UCSD-AML1 (cell line): ENCODE results near the gene KISS1.
A peak's percentile ranks its signal among the peaks of the same experiment; 100 is the strongest.

Experiments used
- DNase-seq: peaks from one replicate; lab custom pipeline; 2025; ENCODE audit not compliant: unreplicated experiment; lab: John Stamatoyannopoulos, UW

Gene KISS1

DNA sequence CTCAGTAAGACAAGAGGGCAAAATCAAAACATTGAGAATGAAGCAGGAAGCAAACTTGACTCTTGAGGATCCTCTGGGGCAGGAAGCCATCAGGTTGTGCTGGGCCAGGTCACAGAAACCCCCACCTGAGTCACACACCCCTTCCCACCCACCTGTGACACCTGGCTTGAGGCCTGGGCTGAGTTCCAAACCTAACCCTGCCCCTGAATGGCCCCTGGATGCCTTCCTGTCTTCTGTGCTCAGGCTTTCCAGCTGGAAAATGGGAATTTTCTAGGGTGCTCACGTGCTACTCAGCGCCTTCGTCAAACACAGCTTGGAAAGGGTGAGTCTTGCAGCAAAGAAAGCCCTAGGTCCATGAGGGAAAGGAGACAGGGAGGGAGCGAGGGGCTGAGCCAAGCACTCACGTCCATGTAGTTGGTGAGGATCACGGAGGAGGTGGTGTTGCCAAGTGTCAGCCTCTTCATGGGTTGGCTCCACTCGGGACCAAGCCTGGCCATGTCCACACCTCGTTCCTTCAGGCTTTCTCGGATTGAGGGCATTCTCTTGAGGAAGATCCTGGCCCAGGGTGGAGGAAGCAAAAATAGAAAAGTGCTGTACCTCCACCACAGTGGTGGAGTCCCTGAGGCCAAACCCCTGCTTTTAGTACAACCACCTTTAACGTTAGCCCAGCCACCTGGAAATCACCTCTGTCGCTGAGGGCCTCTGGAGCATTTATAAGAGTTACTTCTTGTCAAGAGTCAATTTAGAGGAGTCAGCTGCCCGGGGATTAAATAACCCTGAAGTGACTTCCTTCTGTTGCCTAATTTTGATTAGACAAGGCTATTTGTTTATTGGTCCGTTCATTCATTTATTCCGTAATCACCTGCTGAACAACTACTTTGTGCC, 34.4 kb downstream of the KISS1 start:
- DNase-seq: no peak

DNA sequence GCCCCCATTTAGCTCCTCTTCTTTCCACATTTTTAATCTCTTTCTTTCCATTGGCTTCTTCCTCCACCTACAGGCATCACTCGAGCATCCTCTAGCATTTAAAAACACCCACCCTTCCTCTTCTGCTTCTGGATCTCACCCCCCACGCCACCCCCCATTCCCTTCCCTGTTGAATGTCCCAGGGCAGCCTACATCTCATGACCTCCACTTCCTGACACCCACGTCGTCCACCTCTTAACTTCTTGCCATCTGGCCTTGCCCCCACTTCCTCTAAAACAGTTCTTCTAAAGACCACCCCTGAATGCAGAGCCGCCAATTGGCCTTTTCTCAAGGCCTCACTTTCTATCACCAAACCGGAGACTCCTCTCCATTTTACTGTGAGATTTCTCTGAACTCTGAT, 38.3 kb downstream of the KISS1 start:
- DNase-seq: no peak

DNA sequence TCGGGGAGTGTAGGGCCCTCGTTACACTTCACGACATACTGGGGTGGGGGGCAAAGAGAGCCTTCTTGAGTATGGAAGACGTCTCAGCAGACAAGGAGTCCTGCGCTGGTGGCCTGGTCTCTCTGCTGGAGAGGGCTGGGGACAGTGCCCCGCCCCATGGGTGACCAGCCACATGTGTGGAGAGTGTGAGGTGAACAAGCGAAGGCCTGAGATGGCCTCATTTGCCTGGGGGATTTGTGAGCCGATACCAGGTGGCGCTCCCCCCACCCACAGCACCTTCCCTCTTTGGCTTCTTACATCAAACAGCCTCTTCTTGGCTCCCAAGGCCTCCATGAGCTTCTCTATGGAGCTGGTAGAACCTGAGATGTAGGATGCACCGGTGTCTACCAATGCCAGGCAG, 40.4 kb downstream of the KISS1 start:
- DNase-seq: no peak

DNA sequence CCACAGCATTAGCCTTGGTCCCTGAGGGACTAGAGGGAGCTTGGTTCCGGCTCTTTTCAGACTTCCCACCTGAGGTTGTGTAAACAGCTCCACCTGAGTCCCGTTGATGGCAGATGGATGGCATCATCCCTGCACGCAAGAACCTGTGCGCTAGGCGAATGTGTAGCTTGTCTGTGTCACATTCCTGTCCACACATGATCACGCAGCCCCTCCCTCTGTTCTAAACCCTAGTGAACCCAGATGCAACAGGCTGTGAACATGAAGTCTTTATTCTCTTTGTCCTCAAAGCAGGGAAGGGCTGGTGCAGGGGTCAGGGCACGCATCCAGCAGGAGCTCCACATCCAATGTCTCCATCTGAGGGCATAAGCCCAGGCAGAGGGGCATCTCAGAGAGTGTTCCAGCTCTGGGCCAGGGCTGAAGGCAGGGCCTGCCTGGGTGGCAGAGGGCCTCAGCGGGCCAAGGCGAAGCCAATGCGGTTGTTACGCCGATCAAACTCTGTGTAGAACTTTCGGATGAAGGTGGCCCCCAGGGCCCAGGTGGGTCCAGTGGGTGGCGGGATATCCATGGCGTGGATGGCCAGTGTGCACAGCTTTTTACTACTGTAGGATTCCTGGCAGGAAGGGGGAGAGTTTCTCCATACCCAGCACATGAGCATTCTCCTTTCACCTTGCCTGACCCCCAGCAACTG, 41.6 kb downstream of the KISS1 start:
- DNase-seq: no peak

DNA sequence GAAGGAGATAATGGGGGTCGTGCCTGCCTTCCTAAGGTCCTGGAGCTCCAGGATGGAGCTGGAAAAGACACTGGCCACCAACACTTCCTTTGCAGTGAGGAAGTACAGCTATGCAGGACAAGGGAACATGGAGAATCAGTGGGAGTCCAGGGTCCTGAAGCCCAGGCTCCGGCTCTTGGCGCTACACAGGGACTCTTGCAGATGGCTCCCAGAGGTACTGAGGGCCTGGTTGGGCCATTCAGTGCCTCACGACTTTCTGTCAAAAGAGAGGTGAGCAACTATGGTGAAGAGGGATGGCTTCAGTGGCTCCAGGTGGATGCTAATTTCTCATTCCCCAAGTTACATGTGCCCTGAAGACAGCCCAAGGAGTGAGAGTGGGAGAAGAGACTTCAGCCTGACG, 42.6 kb downstream of the KISS1 start:
- no peak for DNase-seq

DNA sequence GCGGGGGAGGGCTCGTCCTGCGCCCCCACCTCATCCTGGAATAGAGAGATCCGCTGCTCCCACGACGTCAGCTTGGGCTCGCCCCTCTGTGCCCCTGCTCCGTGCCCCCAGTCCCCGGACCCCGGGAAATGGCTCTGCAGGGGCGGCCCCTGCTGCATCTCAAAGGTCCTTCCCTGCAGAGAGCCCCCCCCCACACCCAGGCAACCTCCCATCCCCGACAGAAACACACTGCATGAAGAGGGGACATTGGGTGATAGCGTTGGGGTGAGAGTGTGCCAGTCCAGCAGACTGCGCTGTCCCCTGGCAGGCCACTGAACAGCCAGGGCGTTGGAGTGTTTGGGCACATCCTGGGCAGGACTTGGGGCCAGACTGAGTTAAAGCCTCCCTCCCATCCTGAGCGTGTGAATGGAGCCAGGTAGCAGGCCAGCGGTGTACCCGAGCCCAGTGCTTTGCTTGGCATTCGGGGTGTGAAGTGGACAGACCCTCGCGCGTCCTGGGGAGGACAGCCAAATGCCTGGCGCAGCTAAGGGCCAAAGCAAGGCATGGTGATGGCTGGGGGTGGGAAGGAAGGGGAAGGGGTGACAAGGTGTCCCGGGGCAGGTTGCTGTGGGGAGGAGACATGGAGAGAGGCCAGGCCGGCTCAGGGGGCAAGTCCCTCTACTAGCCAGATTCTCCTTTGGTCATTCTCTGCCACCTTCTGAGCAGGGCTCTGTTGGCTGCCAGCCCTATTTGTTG, 43.8 kb downstream of the KISS1 start:
- no peak for DNase-seq

DNA sequence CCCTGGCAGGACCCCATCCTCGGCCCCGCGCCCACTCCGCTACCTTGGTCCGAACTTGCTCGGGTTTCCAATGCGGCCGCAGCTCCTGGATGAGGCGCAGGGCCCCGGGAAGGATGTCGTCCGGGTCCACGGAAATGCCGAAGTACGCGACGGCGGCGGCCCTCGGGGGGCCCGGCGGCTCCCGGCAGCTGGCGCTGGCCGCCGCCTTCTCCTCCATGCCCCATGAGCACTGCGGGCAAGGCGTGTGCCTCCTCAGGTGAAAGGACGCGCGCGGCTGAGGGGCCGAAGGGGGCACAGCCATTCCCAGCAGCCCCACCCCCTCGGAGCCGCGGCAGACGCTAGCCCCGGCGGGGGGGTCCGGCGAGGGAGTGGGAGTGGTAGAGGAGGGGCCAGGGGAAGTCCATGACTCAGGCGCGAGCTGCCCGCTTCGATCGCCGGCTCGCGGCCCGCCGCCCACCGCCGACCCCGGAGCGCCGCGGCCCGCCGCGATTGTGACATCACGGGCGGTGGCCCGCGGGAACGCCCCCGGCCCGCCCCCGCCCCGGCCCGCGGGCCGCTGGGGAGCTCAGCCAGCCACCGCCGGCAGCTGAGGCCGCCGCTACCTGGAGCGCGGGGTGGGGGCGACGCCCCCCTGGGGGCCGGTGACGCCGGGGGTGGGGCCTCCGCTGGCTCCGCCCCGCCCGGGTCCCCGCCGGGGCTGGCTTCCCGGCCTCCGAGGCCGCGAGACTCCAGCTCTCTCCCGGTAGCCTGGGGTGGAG, 44.6 kb downstream of the KISS1 start, which contains the start of gene ETNK2:
Gene ETNK2 (minus strand): TSS at position 493 of the 758 bp plus-strand sequence. CDS start 192 bp downstream, at position 301.
- DNase-seq: peak; percentile 45

DNA sequence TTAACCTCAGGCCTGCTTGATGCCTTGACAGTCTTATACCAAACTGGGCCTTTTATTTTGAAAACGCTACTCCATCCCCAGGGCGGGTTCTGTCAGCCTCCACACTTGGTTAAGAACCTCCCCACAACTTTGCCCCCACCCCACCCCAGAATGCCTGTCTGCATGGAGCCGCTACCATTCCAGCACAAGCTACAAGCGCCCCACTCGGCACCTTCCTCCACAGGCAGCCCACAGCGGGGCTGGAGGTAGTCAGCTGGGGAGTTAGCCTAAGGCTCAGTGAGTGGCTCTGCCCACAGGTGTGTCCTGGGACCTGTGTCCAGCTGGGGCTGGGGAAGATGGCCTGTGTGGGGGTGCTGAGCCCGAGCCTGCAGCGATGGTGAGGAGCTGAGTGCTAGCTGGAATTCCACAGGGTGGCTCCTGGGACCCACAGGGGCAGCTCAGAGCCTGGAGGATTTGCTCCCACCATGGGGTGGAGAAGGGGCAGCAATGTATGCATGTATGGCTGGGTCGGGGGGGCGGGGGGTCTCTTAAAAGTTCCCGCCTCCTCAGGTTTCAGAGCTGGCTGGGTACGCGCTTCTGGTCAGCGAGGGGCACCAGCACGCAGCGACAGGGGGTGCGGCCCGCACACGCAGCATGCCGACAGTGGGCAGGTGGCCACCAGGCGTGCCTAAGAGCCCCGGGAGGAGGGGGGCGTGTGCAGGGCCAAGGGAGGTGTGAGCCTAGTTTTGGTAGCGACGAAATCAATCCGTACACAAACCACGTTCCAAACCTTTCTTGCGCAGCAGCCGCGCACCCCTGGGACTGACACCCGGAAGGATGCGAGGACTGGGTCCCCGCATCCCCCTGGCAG, 45.4 kb downstream of the KISS1 start:
- DNase-seq: no peak

DNA sequence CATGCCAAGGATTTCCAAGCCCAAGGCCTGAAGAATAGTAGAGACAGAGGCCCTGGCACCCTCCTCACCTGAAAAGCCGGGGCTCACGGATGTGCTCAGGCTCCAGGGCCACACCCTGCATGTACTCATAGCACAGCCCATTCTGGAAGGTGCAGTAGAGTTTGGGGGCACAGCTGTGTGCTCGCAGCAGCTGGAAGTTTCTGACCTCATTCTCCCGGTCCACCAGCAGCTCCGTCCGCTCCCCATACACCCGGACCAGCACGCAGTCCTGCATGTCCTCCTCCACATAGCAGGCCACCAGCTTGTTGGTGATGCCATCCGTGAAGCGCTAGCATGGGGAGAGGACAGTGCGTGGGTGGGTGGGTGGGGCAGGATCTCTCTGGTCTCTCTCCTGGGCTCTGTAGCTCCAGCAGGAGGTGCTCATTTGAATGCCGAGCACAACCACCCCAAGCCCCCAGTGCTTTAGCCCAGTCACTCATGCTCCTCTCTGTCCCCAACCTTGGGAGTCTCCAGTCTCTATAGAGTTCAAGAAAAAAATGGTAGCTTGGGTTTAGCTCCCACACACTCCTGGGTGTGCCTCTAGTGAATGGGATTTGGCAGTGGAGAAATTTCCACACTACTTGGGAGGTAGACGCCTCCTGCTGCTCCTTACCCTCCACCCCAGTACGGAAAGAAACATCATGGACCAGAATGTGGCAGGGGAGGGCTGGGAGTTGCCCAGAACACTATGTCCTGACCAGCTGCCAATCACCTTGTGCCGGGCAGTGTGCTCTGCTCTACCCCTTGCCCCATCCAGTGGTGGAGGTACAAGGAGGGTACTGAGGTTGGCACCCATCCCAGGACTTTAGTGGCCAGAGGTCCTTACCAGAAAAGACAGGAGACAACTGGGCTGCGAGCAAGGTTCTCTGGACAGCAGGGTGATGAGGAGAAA, 46.4 kb downstream of the KISS1 start:
- DNase-seq: no peak

DNA sequence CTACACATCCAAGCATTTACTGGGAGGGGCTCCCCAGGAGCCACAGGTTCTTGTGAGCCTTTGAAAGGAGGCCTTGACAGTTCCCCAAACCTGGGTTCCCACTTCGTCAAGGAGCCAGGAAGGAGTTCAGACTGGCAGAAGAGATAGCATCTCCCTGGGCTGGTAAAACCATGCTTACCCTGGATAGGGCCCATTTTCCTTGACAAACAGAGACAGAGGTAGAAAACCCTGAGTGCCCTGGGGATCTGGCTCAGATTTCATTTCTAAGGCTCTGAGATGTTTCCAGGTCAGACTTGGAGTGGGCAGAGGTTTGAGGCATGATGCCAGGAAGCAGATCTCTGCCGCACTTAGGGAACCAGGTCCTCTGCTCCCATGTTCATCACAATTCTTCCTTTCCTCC, 47.2 kb downstream of the KISS1 start:
- DNase-seq: no peak

DNA sequence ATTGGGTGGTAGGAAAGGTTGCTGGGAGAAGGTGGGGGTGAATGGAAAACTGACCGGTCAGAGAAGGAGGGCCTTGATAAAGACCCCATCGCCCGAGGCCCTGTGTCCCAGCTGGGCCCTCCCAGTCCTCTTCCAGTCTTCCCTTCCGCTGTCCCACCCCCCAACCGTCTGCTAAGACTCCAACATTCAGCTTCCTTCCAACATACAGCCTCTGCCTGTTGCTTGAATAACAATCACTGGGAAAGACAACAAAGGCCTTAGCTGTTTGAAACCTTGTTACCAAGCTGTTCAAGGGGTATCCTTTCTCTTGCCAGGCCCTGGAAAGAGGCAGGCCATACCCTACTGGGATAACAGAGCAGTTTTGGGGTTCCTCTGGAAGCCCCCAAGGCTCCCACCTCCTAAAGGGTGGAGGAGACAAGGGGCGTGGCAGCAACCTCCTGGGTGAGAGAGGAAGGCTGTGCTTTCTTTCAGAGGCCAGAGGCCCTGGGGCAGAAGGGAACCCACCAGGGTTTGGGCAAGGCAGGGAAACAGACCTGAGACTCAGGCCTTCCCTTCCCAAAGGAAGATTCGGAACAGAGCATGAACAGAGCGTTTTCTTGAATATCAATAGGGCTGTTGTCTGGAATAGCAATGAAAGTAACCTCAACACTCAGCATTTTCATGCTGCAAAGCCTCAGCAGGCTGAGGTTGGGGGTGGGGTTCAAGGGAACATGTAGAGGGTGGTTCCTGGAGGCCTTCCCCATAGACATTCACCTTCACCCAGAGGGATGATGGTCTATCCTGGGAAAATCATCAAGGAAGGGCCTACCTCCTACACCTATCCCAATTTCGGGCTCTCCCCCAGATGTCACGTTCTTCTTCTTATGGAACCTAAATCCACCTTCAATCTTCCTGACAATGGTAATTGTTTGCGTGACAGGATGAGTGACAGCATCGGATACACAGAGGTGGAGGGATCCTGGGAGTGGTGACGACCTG, 48.6 kb downstream of the KISS1 start:
- no peak for DNase-seq

DNA sequence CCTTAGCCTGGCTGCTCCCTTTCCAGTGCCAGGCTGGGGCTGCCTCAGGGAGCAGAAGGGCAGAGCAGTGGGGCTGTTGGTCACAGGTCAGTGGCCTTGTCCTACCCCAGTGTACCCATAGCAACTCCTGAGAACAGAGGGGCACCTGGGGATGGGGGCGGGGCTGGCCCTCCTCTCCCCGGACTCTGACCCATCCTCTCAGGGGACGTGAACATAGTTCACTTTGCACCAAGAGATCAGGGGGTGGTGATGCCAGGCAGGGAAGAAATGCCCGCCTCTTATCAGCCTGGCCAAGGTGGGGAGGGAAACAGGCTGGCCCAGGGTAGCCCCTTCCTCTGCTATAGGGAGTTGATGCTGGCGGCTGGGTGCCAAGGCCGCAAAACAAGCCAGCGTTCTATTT, 49.3 kb downstream of the KISS1 start:
- no peak for DNase-seq

DNA sequence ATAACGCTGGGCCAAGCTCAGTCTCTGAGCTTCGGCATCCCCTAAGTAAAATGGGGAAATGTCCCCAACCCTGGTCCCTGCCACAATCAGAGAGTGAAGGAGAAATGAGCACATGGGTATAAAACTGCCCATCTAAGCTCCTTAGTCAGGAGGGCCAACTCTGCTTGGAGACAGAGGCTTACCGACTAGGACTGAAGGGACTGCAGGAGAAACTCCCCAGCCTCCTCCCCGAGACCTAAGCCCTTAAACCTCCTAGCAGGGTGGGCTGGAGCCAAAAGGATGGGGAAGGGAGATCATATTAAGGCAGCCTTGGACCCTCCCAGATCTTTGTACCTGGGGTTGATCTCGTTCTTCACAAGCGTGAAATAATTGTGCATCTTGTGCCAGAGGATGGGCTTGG, 50.0 kb downstream of the KISS1 start:
- DNase-seq: no peak

DNA sequence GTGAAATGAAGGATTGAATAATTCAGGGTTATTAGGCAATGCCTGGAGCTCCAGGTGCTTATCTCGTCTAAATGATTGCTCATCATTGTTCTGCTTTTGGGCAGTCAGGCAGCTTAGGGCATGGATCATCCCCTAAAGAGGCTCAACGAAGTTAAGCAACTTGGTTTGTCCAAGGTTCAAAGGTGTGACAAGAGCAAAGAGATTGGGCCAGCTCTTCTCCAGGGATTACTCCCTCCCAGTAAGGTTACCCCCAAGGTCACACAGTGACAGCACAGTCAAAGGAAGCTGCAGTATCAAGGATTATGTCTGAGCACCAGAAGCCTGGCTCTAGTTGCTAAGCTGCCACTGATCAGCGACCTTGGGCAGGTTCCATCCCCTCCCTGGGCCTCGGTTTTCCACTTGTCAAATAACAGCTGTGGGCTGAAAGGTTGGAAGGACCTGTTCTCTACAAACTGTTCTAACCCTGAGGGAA, 51.2 kb downstream of the KISS1 start:
- no peak for DNase-seq

DNA sequence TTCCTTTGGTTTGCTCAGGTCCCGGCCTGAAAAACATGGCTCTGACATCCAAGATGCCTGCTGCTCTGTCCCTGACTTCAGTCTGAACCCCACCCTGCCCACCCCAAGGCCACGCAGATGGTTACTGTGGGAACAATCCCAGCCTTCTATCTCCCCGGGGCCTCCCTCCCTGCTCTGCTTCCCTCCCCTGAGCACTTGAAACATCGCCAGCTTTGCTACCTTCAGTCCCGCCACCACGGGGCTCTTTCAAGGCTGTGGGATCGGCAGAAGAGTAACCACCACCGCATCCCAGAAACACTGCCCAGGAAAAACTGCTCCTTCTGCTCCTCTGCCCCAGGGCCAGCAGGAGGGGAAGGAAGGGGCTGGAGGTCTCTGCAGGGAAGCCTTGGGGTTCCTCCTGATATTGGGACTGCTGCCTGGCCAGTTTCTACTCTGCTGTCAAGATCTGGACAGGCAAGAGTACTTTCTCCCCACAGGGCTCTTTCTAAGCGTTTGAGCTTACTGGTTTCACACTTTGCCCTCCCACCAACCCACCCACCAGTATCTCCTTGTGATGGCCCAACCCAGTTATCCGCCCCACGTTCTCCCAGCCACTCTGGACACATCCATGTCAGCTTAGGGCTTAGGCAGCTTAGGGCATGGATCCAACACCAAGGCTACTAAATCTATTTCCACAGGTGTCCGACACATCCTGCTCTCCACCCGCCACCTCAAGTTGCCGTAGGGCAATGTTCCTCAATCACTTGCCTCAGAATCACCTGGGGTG, 52.8 kb downstream of the KISS1 start:
- DNase-seq: no peak

DNA sequence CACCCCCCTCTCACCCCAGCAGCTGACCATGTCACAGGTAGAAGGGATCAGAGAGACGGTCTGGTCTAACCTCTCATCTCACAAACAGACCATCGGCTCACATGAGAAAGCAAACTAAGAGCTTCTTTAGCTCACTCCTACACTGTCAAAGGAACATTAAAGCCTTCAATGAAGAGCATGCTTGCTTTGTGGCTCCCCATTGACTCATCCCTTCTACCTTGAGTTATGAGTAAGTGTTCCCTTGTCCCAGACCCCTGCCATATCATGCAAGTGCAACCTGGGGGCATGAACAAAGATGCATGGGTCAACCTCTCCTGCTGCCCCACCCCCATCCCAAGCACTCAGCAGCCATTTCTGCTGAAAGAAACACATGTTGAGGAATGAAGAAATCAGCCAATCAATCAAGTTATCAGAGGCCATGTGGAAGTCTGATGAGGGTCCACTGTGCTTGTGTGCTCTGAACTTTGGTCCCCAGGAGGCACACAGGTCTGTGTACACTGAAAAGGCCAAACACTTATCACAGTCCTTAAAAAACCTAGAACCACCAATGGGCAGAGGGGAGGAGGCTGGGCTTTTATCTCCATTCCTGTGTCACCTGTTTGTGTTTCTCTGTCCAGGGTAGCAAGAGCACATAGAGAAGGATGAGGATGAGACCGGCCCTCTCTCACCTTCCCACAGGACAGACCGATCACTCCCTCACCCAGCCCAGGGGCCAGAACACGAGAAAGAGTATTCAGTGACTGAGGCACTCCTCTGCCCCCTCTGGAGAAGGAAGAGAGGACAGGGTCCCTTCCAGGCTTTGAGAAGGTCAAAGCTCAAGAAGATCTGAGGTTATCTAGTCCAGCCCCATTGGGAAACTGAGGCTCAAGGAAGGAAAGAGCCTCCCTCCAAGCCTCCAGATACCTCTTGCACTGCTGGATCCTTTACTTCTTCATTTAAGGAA, 54.0 kb downstream of the KISS1 start:
- no peak for DNase-seq
